ENCODE data around the gene NUDT16L1.
A peak's percentile ranks its signal among the peaks of the same experiment; 100 is the strongest.

Gene NUDT16L1

GRCh38 chr16:4656695-4657686, 36.4 kb upstream of the NUDT16L1 start:
- peaks cover 0 to 29% (median 25%) of the 10 kb centered on the region in 4 experiments for H3K4me1 ChIP-seq (ENCODE audit: control extremely low read depth in 1 of 4, control insufficient read depth in 4 of 4, insufficient read depth in 4 of 4, low read length in 3 of 4)
- ChIA-PET POLR2A (no interaction called here), CTCF (interaction anchor here (1.0 to 1.4 kb wide), 2 partner anchors 14 to 149 kb away, joined by 3 to 5 read pairs; no protein-coding TSS in a partner anchor)
- no peak for DNase-seq
- H3K4me3 ChIP-seq (ENCODE audit: control insufficient read depth in 1 of 7, extremely low read depth in 1 of 7, insufficient read depth in 4 of 7, low read depth in 2 of 7, low read length in 6 of 7): no peak overlapping the region
- WGBS (ENCODE audit: insufficient coverage): 99% methylated on average over 16 of the region's 25 CpGs
- H3K9me3 ChIP-seq (ENCODE audit: control extremely low read depth in 1 of 5, control insufficient read depth in 4 of 5, insufficient read depth in 2 of 5, low read depth in 1 of 5, low read length in 4 of 5): no peaks in the 10 kb centered on the region
- H3K36me3 ChIP-seq (ENCODE audit: control insufficient read depth in 4 of 4, insufficient read depth in 4 of 4, low read length in 3 of 4): peaks cover 6 to 79% (median 47%) of the 10 kb centered on the region in 4 experiments
- H3K27me3 ChIP-seq (replicated peaks in 2 of 5; ENCODE audit: control insufficient read depth in 4 of 5, insufficient read depth in 5 of 5, low read length in 4 of 5): no peaks in the 10 kb centered on the region
- no peak overlapping the region for H3K27ac ChIP-seq (ENCODE audit: insufficient read depth in 1 of 2, low read depth in 1 of 2, low read length in 2 of 2, poor library complexity in 1 of 2, severe bottlenecking in 2 of 2)

- ChIA-PET CTCF (interaction anchor here (1.1 to 2.3 kb wide), 4 partner anchors 10 to 148 kb away, joined by 3 to 8 read pairs (median 6); no protein-coding TSS in a partner anchor), POLR2A (no interaction called here)
- 95% methylated on average over 24 of the region's 29 CpGs for WGBS (ENCODE audit: insufficient coverage)
- no peak for DNase-seq
- Histone ChIP-seq H3K27me3 (replicated peaks in 2 of 5; ENCODE audit: control insufficient read depth in 4 of 5, insufficient read depth in 5 of 5, low read length in 4 of 5) (no peaks in the 10 kb centered on the region), H3K9me3 (ENCODE audit: control extremely low read depth in 1 of 5, control insufficient read depth in 4 of 5, insufficient read depth in 2 of 5, low read depth in 1 of 5, low read length in 4 of 5) (no peaks in the 10 kb centered on the region), H3K27ac (ENCODE audit: insufficient read depth in 1 of 2, low read depth in 1 of 2, low read length in 2 of 2, poor library complexity in 1 of 2, severe bottlenecking in 2 of 2) (no peak overlapping the region), H3K36me3 (ENCODE audit: control insufficient read depth in 4 of 4, insufficient read depth in 4 of 4, low read length in 3 of 4) (peaks cover 6 to 70% (median 27%) of the 10 kb centered on the region in 4 experiments), H3K4me3 (ENCODE audit: control insufficient read depth in 1 of 7, extremely low read depth in 1 of 7, insufficient read depth in 4 of 7, low read depth in 2 of 7, low read length in 6 of 7) (no peak overlapping the region), H3K4me1 (ENCODE audit: control extremely low read depth in 1 of 4, control insufficient read depth in 4 of 4, insufficient read depth in 4 of 4, low read length in 3 of 4) (peaks cover 5 to 56% (median 51%) of the 10 kb centered on the region in 4 experiments)
Observed at GRCh38 chr16:4659363-4660353, 33.7 kb upstream of the NUDT16L1 start.

- Histone ChIP-seq H3K27ac (ENCODE audit: insufficient read depth in 1 of 2, low read depth in 1 of 2, low read length in 2 of 2, poor library complexity in 1 of 2, severe bottlenecking in 2 of 2) (peak overlapping the region in 1 of 2 experiments; percentile 15), H3K4me3 (ENCODE audit: control insufficient read depth in 1 of 7, extremely low read depth in 1 of 7, insufficient read depth in 4 of 7, low read depth in 2 of 7, low read length in 6 of 7) (peak overlapping the region in 1 of 7 experiments; percentile 16), H3K9me3 (ENCODE audit: control extremely low read depth in 1 of 5, control insufficient read depth in 4 of 5, insufficient read depth in 2 of 5, low read depth in 1 of 5, low read length in 4 of 5) (no peaks in the 10 kb centered on the region), H3K36me3 (ENCODE audit: control insufficient read depth in 4 of 4, insufficient read depth in 4 of 4, low read length in 3 of 4) (peaks cover 6 to 63% (median 20%) of the 10 kb centered on the region in 4 experiments), H3K27me3 (replicated peaks in 2 of 5; ENCODE audit: control insufficient read depth in 4 of 5, insufficient read depth in 5 of 5, low read length in 4 of 5) (no peaks in the 10 kb centered on the region), H3K4me1 (ENCODE audit: control extremely low read depth in 1 of 4, control insufficient read depth in 4 of 4, insufficient read depth in 4 of 4, low read length in 3 of 4) (peaks cover 5 to 65% (median 60%) of the 10 kb centered on the region in 4 experiments)
- 26% methylated on average over 15 of the region's 18 CpGs for WGBS (ENCODE audit: insufficient coverage)
- peak; percentile 75 to 94 (median 81) for DNase-seq
- POLR2A ChIA-PET: interaction anchor here (1.0 kb wide), 1 partner anchor 41 kb away, joined by 3 read pairs; no protein-coding TSS in a partner anchor
- CTCF ChIA-PET: interaction anchor here (1.3 to 2.3 kb wide), 4 partner anchors 10 to 22 kb away, joined by 4 to 8 read pairs (median 8); no protein-coding TSS in a partner anchor
Observed at GRCh38 chr16:4660454-4661007, 32.8 kb upstream of the NUDT16L1 start.

DNA sequence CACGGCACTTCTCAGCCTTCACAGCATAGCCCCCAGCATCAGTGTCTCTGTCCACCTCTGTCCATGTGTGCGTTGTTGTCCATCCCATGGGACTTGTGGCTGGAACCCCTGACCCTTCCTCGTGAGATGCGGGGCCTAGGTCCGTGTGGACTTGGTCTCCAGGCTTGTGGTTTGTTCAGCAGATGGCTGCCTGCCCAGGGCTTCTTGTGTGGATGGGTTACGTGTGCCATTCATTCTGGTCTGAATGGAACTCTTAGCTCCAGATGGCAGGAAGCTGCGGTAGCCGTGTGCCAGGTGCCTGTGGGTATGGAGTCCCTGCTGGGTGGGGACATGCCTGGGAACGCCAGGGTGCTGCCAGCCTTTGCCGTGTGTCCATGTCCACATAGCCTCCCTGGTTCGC, 31.7 kb upstream of the NUDT16L1 start:
- peak overlapping the region in 2 of 7 experiments; percentile 12 to 20 for H3K4me3 ChIP-seq (ENCODE audit: control insufficient read depth in 1 of 7, extremely low read depth in 1 of 7, insufficient read depth in 4 of 7, low read depth in 2 of 7, low read length in 6 of 7)
- POLR2A ChIA-PET: interaction anchor here (0.8 to 1.0 kb wide), 3 partner anchors 12 to 43 kb away, joined by 3 read pairs; no protein-coding TSS in a partner anchor
- H3K27me3 ChIP-seq (replicated peaks in 2 of 5; ENCODE audit: control insufficient read depth in 4 of 5, insufficient read depth in 5 of 5, low read length in 4 of 5): no peaks in the 10 kb centered on the region
- peaks cover 5 to 76% (median 67%) of the 10 kb centered on the region in 4 experiments for H3K4me1 ChIP-seq (ENCODE audit: control extremely low read depth in 1 of 4, control insufficient read depth in 4 of 4, insufficient read depth in 4 of 4, low read length in 3 of 4)
- peaks cover 0 to 59% (median 16%) of the 10 kb centered on the region in 4 experiments for H3K36me3 ChIP-seq (ENCODE audit: control insufficient read depth in 4 of 4, insufficient read depth in 4 of 4, low read length in 3 of 4)
- H3K9me3 ChIP-seq (ENCODE audit: control extremely low read depth in 1 of 5, control insufficient read depth in 4 of 5, insufficient read depth in 2 of 5, low read depth in 1 of 5, low read length in 4 of 5): no peaks in the 10 kb centered on the region
- DNase-seq: peak; percentile 85 to 98 (median 97)
- CTCF ChIA-PET: interaction anchor here (1.3 to 2.1 kb wide), 4 partner anchors 12 to 21 kb away, joined by 4 to 8 read pairs (median 7); no protein-coding TSS in a partner anchor
- 5% methylated on average over 10 of the region's 11 CpGs for WGBS (ENCODE audit: insufficient coverage)
- H3K27ac ChIP-seq (ENCODE audit: insufficient read depth in 1 of 2, low read depth in 1 of 2, low read length in 2 of 2, poor library complexity in 1 of 2, severe bottlenecking in 2 of 2): no peak overlapping the region

GRCh38 chr16:4663465-4663776, 29.9 kb upstream of the NUDT16L1 start:
- DNase-seq: no peak
- peak overlapping the region in 4 of 7 experiments; percentile 12 to 46 (median 24) for H3K4me3 ChIP-seq (ENCODE audit: control insufficient read depth in 1 of 7, extremely low read depth in 1 of 7, insufficient read depth in 4 of 7, low read depth in 2 of 7, low read length in 6 of 7)
- H3K9me3 ChIP-seq (ENCODE audit: control extremely low read depth in 1 of 5, control insufficient read depth in 4 of 5, insufficient read depth in 2 of 5, low read depth in 1 of 5, low read length in 4 of 5): no peaks in the 10 kb centered on the region
- H3K36me3 ChIP-seq (ENCODE audit: control insufficient read depth in 4 of 4, insufficient read depth in 4 of 4, low read length in 3 of 4): peaks cover 3 to 64% (median 22%) of the 10 kb centered on the region in 4 experiments
- WGBS (ENCODE audit: insufficient coverage): 13% methylated on average over 3 of the region's 5 CpGs
- ChIA-PET POLR2A (no interaction called here), CTCF (no interaction called here)
- no peaks in the 10 kb centered on the region for H3K27me3 ChIP-seq (replicated peaks in 2 of 5; ENCODE audit: control insufficient read depth in 4 of 5, insufficient read depth in 5 of 5, low read length in 4 of 5)
- H3K4me1 ChIP-seq (ENCODE audit: control extremely low read depth in 1 of 4, control insufficient read depth in 4 of 4, insufficient read depth in 4 of 4, low read length in 3 of 4): peaks cover 5 to 77% (median 67%) of the 10 kb centered on the region in 4 experiments
- peak overlapping the region; percentile 8 to 52 for H3K27ac ChIP-seq (ENCODE audit: insufficient read depth in 1 of 2, low read depth in 1 of 2, low read length in 2 of 2, poor library complexity in 1 of 2, severe bottlenecking in 2 of 2)

- ChIA-PET POLR2A (no interaction called here), CTCF (interaction anchor here (2.3 kb wide), 1 partner anchor 19 kb away, joined by 6 read pairs; no protein-coding TSS in a partner anchor)
- Histone ChIP-seq H3K9me3 (ENCODE audit: control extremely low read depth in 1 of 5, control insufficient read depth in 4 of 5, insufficient read depth in 2 of 5, low read depth in 1 of 5, low read length in 4 of 5) (no peaks in the 10 kb centered on the region), H3K36me3 (ENCODE audit: control insufficient read depth in 4 of 4, insufficient read depth in 4 of 4, low read length in 3 of 4) (peaks cover 8 to 64% (median 22%) of the 10 kb centered on the region in 4 experiments), H3K27ac (ENCODE audit: insufficient read depth in 1 of 2, low read depth in 1 of 2, low read length in 2 of 2, poor library complexity in 1 of 2, severe bottlenecking in 2 of 2) (peak overlapping the region; percentile 8 to 52), H3K27me3 (replicated peaks in 2 of 5; ENCODE audit: control insufficient read depth in 4 of 5, insufficient read depth in 5 of 5, low read length in 4 of 5) (no peaks in the 10 kb centered on the region), H3K4me3 (ENCODE audit: control insufficient read depth in 1 of 7, extremely low read depth in 1 of 7, insufficient read depth in 4 of 7, low read depth in 2 of 7, low read length in 6 of 7) (peak overlapping the region in 5 of 7 experiments; percentile 2 to 46 (median 23)), H3K4me1 (ENCODE audit: control extremely low read depth in 1 of 4, control insufficient read depth in 4 of 4, insufficient read depth in 4 of 4, low read length in 3 of 4) (peaks cover 5 to 77% (median 67%) of the 10 kb centered on the region in 4 experiments)
- 27% methylated on average over 22 of the region's 25 CpGs for WGBS (ENCODE audit: insufficient coverage)
- DNase-seq: peak; percentile 60 to 92 (median 90)
Observed at GRCh38 chr16:4663777-4664465, 29.4 kb upstream of the NUDT16L1 start.
